ENCODE results near the gene PATJ. TPM values are rescaled to one million over a fixed set of nuclear protein-coding genes. Genes with fewer than 3 reads are reported as not detected.
A peak's percentile ranks its signal among the peaks of the same experiment; 100 is the strongest.
"Not testable (repeated sequence)": the region's sequence is repeated elsewhere in the genome, so short reads cannot be mapped to it uniquely, and the experiment has no call there.

The PATJ gene
- total RNA-seq, 4 donors from 2014 or later: 25.7 to 37.4 (median 31.8) TPM

GRCh38 chr1:61711969-61712368 lies 30.3 kb upstream of the PATJ start:
- H3K27me3 ChIP-seq: no peaks in the 10 kb centered on the region
- H3K36me3 ChIP-seq: peaks cover 16 to 36% (median 27%) of the 10 kb centered on the region in 4 donors
- H3K4me1 ChIP-seq: peaks cover 0 to 4% (median 2%) of the 10 kb centered on the region in 4 donors
- TF ChIP-seq CTCF (IDR thresholded peaks at IDR 0.05) (no peak), POLR2A (IDR thresholded peaks at IDR 0.05; ENCODE audit: low read depth) (no peak), EP300 (IDR thresholded peaks at IDR 0.05) (no peak), POLR2AphosphoS5 (IDR thresholded peaks at IDR 0.05) (no peak)
- no peaks in the 10 kb centered on the region for H3K9me3 ChIP-seq
- no peak for DNase-seq (ENCODE audit: extremely low spot score)
- H3K4me3 ChIP-seq: no peak overlapping the region
- intact Hi-C loops (cut with DNase I): no loop called here
- H3K27ac ChIP-seq (replicated peaks in 1 of 4): no peak overlapping the region

- H3K27me3 ChIP-seq; H3K4me3 ChIP-seq; H3K27ac ChIP-seq (replicated peaks in 1 of 4); DNase-seq (ENCODE audit: extremely low spot score); intact Hi-C loops (cut with DNase I); H3K9me3 ChIP-seq: not testable (repeated sequence)
- peaks cover 0 to 46% (median 12%) of the 10 kb centered on the region in 4 donors for H3K36me3 ChIP-seq
- 93% methylated on average over 8 of the region's 8 CpGs for WGBS
- H3K4me1 ChIP-seq: peaks cover 13 to 26% (median 19%) of the 10 kb centered on the region in 4 donors
These were observed 23.1 kb upstream of the PATJ start for GRCh38 chr1:61718996-61719663.

GRCh38 chr1:61724506-61724812 lies 17.8 kb upstream of the PATJ start:
- intact Hi-C loops (cut with DNase I): loop anchor here (10.0 kb wide), 2 partner anchors 270 to 710 kb away; partner anchors contain the start of gene USP1
- peak overlapping the region; percentile 74 to 96 (median 90) for H3K4me3 ChIP-seq
- no peaks in the 10 kb centered on the region for H3K27me3 ChIP-seq
- H3K4me1 ChIP-seq: peaks cover 15 to 38% (median 30%) of the 10 kb centered on the region in 4 donors
- 2% methylated on average over 3 of the region's 3 CpGs for WGBS
- no peak for DNase-seq (ENCODE audit: extremely low spot score)
- H3K9me3 ChIP-seq: no peaks in the 10 kb centered on the region
- peak overlapping the region; percentile 86 to 91 (median 90) for H3K27ac ChIP-seq (replicated peaks in 1 of 4)
- H3K36me3 ChIP-seq: peaks cover 0 to 24% (median 8%) of the 10 kb centered on the region in 4 donors
- TF ChIP-seq CTCF (IDR thresholded peaks at IDR 0.05) (no peak), EP300 (IDR thresholded peaks at IDR 0.05) (no peak), POLR2A (IDR thresholded peaks at IDR 0.05; ENCODE audit: low read depth) (no peak), POLR2AphosphoS5 (IDR thresholded peaks at IDR 0.05) (no peak)

- TF ChIP-seq POLR2A (IDR thresholded peaks at IDR 0.05; ENCODE audit: low read depth) (peak; percentile 53), EP300 (IDR thresholded peaks at IDR 0.05) (no peak), POLR2AphosphoS5 (IDR thresholded peaks at IDR 0.05) (peak; percentile 95 to 96)
- Histone ChIP-seq H3K9me3 (no peaks in the 10 kb centered on the region), H3K27me3 (no peaks in the 10 kb centered on the region), H3K4me1 (peaks cover 15 to 38% (median 30%) of the 10 kb centered on the region in 4 donors), H3K27ac (replicated peaks in 1 of 4) (peak within 1 kb of the TSS; percentile 86 to 91 (median 90)), H3K4me3 (peak within 1 kb of the TSS; percentile 74 to 96 (median 90)), H3K36me3 (peaks cover 0 to 18% (median 7%) of the 10 kb centered on the region in 4 donors)
- 0% methylated on average over 33 of the region's 45 CpGs for WGBS
- intact Hi-C loops (cut with DNase I): loop anchor here (10.0 kb wide), 2 partner anchors 270 to 710 kb away; partner anchors contain the start of gene USP1
- DNase-seq (ENCODE audit: extremely low spot score): peak; percentile 96
These were observed 17.2 kb upstream of the PATJ start, which contains the start of gene TM2D1 for GRCh38 chr1:61724813-61725694. Gene TM2D1, minus strand, starts transcription at chr1:61725141. Its CDS starts 21 bp downstream, at chr1:61725120.

GRCh38 chr1:61727544-61727943 lies 14.7 kb upstream of the PATJ start:
- no peak overlapping the region for H3K27ac ChIP-seq (replicated peaks in 1 of 4)
- H3K4me1 ChIP-seq: peaks cover 15 to 27% (median 24%) of the 10 kb centered on the region in 4 donors
- no peaks in the 10 kb centered on the region for H3K27me3 ChIP-seq
- TF ChIP-seq POLR2A (IDR thresholded peaks at IDR 0.05; ENCODE audit: low read depth): no peak
- TF ChIP-seq POLR2AphosphoS5 (IDR thresholded peaks at IDR 0.05): no peak
- no peak for TF ChIP-seq EP300 (IDR thresholded peaks at IDR 0.05)
- no peak for TF ChIP-seq CTCF (IDR thresholded peaks at IDR 0.05)
- no peak for DNase-seq (ENCODE audit: extremely low spot score)
- H3K9me3 ChIP-seq: no peaks in the 10 kb centered on the region
- no peaks in the 10 kb centered on the region for H3K36me3 ChIP-seq
- no peak overlapping the region for H3K4me3 ChIP-seq
- 93% methylated on average over 3 of the region's 3 CpGs for WGBS
- intact Hi-C loops (cut with DNase I): loop anchor here (10.0 kb wide), 2 partner anchors 273 to 707 kb away; partner anchors contain the start of gene USP1

GRCh38 chr1:61730679-61731078 lies 11.6 kb upstream of the PATJ start:
- 48% methylated on average over 1 of the region's 1 CpG for WGBS
- H3K4me1 ChIP-seq; H3K4me3 ChIP-seq; DNase-seq (ENCODE audit: extremely low spot score); H3K27ac ChIP-seq (replicated peaks in 1 of 4); intact Hi-C loops (cut with DNase I); H3K27me3 ChIP-seq; H3K36me3 ChIP-seq; H3K9me3 ChIP-seq: not testable (repeated sequence)

Data from esophagus muscularis mucosa (tissue), 4 donors.